HG03354 (cell line): ENCODE measurements around the gene GRM7.

Source experiments
- ATAC-seq: cut with Tn5 transposase; IDR thresholded peaks from one replicate; pipeline ENCODE4 v1.9.1; 2021; ENCODE audit warnings: mild to moderate bottlenecking; ENCODE audit not compliant: unreplicated experiment, poor library complexity, severe bottlenecking

GRM7 gene

GRCh38 chr3:7602297-7602696 lies 741.4 kb downstream of the GRM7 start:
- no peak for ATAC-seq

- no peak for ATAC-seq
Observed at GRCh38 chr3:7607083-7607482, 746.2 kb downstream of the GRM7 start.

GRCh38 chr3:7607676-7608075 lies 746.8 kb downstream of the GRM7 start:
- ATAC-seq: no peak

GRCh38 chr3:7610634-7611033 lies 749.7 kb downstream of the GRM7 start:
- ATAC-seq: no peak

GRCh38 chr3:7615043-7615442 lies 754.1 kb downstream of the GRM7 start:
- no peak for ATAC-seq

GRCh38 chr3:7618606-7619005 lies 757.7 kb downstream of the GRM7 start:
- no peak for ATAC-seq

GRCh38 chr3:7620401-7620800 lies 759.5 kb downstream of the GRM7 start:
- no peak for ATAC-seq

DNA sequence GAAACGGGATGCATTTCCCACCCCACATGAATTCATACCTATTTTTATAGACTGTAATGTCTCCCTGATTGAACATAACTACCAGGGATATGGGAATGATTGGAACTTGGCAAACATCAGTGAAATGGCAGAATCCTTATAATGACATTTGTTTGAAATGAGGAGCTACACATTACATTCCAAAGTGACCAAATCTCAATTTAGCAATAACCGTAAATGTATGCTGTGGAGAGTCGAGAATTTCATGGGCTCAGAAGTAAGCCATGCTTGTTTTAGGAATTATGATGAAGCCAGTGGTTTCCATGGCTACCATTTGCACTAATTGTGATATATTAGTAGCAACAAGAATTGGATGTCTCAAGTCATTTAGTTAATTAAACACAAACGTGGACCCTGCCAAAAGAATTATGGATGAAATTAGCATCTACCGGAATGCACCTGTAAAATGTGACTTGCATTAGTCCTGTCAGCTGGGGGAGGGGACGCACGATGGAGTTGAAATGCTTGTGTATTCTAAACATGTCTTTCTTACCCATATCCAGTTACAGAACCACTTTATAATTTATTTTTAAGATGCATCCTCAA lies 760.2 kb downstream of the GRM7 start:
- ATAC-seq: no peak

GRCh38 chr3:7621651-7622050 lies 760.7 kb downstream of the GRM7 start:
- ATAC-seq: no peak

- ATAC-seq: no peak
Observed at GRCh38 chr3:7625021-7625420, 764.1 kb downstream of the GRM7 start.

DNA sequence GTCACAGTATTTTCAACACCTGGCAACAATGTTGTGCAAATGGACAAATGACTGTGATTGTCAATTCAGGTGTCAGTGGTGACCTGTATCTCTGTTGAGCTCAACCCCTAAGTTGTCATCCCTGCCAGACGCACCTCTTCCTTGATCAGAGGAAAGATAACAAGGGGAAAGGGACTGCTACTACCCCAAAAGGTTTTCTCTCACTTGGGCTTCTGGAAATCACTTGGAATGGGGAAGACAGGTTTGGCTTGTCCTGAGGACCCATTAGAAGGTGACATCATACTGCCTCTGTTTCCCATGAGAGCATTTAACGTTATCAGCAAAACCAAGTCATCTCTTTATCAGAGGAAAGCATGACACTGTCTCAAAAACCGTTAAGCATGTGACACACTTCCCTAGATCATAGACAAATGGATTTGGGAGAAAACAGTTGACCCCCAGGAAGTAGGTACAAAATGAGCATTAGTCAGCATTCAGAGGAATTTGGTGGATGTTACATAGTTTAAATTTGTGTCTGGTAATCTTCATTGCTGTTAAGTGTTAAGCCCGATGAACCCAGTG lies 769.5 kb downstream of the GRM7 start:
- no peak for ATAC-seq

- ATAC-seq: no peak
Observed at GRCh38 chr3:7630925-7631324, 770.0 kb downstream of the GRM7 start.

- ATAC-seq: no peak
Observed at GRCh38 chr3:7632305-7632704, 771.4 kb downstream of the GRM7 start.

GRCh38 chr3:7637694-7638093 lies 776.8 kb downstream of the GRM7 start:
- ATAC-seq: no peak

GRCh38 chr3:7638103-7638502 lies 777.2 kb downstream of the GRM7 start:
- no peak for ATAC-seq

- ATAC-seq: no peak
Observed at GRCh38 chr3:7640787-7641186, 779.9 kb downstream of the GRM7 start.

DNA sequence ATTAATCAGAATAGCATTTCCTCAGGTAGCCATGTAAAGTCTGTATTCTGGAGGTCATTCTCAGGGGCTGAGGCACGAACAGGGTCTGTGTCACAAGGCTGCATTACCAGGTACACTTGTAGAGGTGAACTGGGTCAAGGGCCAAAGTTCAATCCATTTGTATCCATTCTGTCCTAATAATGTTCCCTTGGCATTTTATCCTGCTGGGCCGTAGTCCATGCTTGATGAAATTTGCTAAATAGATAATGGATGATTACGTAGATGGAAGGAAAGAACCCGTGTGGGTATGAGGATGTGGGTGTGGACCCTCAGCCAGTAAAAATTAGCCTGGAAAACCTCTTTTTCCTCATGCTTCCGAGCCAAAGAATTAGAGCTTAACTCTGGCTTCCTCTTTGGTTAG lies 785.9 kb downstream of the GRM7 start:
- ATAC-seq: no peak

- no peak for ATAC-seq
Observed at GRCh38 chr3:7650466-7650865, 789.6 kb downstream of the GRM7 start.

DNA sequence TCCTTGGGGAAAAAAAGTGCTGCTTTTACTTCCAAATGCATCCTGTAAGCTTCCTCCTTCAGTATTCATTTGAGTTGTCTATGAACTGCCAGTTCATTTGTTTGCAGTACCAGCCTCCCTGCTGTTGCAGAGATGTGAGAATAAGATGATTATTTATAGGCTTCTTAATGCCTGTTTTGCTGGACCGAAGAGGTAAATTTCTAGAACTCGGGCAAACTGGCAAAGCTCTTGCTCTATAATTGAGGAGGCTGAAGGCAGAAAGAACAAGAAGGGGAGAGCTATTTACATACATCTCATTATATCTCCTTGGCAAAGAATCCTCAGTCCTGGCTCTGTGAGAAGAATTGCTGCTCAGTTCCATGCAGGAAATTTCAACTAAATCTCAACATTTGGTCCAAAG lies 790.4 kb downstream of the GRM7 start:
- ATAC-seq: no peak

DNA sequence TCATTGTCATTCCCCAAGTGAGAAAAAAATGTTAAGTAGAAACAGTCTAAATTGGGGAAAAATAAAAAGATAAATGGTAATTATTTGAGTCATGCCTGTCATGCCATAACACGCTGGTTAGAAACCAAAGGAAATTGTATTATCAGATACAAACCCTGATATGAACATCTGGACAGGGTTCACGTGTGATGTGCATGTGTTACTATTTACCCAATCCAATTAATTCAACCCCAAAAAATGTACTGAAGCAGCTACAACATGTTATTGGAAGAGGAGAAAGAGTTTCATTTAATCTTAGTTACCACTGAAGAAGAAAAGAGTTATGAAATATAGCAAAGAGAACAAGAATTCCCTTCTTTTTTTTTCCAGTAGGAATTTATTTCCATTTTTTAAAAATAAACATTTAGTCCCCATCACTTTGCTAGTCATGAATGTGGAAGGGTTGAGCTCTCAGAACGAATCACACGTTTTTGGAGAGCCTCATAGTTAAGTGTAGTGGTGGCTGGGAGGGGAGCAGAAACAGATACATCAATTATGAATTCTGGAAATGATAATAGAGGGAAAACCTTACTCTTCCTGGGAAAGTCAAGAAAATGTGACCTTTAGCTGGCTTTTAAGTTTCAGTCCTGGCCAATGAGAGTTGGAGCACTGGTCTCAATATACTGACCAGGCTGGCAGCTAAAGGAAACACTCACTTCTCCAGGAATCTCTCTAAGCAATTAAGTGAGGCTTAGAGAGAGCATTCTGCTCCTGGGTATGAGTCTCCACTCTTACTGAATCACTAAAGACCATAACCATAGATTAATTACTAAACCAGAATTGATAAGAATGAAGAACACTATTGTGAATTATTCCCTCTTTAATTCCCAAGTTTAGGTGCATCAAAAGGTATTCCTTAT lies 796.5 kb downstream of the GRM7 start:
- ATAC-seq: no peak

- no peak for ATAC-seq
Observed at GRCh38 chr3:7658294-7658693, 797.4 kb downstream of the GRM7 start.
